ENCODE data around the gene LIN7C.

The LIN7C gene

DNA sequence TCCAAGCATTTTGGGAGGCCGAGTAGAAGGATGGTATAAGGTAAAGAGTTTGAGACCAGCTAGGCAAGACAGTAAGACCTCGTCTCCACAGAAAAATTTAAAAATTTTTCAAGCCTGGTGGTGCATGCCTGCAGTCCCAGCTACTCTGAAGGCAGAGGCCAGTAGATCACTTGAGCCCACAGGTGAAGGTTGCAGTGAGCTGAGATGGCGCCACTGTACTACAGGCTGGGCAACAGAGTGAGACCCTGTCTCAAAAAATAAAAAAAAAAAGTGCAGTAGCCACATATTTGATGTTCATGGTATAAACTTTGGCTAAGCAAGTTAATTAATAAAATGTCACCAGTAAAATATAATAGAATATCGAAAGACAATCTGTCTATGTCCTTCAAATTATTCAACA, 60.9 kb downstream of the LIN7C start:
- H3K9ac ChIP-seq (ENCODE audit: low read depth, low read length), result peak overlapping the region; percentile 11; the same call in 1 of the 2 replicates
- no peaks in the 10 kb centered on the region for H3K27me3 ChIP-seq (ENCODE audit: control insufficient read depth, insufficient read depth, low read length)
- peaks cover 9% of the 10 kb centered on the region for H3K36me3 ChIP-seq (ENCODE audit: control insufficient read depth, insufficient read depth, low read length)
- no peaks in the 10 kb centered on the region for H3K9me3 ChIP-seq (ENCODE audit: control insufficient read depth, insufficient read depth, low read length)
- peak overlapping the region; percentile 96 for H3K27ac ChIP-seq (ENCODE audit: low read depth, low read length)
- H3K4me1 ChIP-seq (ENCODE audit: control insufficient read depth, insufficient read depth, low read length), result peaks cover 64% of the 10 kb centered on the region
- H3K4me3 ChIP-seq (ENCODE audit: low read depth, low read length), result peak overlapping the region; percentile 42

DNA sequence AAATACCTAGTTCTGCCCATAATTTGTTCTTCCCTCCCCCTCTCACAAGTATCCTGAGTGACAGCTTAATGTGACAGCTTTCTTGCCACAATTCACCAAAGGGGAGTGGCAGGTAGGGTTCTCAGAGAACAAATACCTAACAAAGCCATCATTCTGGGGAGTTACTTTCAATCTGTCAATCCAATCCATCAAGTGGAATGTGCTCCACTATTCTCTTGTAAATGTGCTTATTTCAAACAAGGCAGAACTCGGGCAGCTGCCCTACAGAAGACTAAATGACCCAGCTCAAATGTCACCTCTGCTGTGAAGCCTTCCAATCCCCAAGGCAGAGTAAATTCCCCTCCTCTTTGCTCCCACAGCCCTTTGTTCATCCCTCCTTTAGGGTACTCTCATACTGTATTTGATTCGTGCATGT, 61.8 kb downstream of the LIN7C start:
- Histone ChIP-seq H3K4me3 (ENCODE audit: low read depth, low read length) (peak overlapping the region; percentile 45), H3K9me3 (ENCODE audit: control insufficient read depth, insufficient read depth, low read length) (no peaks in the 10 kb centered on the region), H3K27me3 (ENCODE audit: control insufficient read depth, insufficient read depth, low read length) (no peaks in the 10 kb centered on the region), H3K27ac (ENCODE audit: low read depth, low read length) (peak overlapping the region; percentile 96), H3K36me3 (ENCODE audit: control insufficient read depth, insufficient read depth, low read length) (peaks cover 9% of the 10 kb centered on the region), H3K9ac (ENCODE audit: low read depth, low read length) (peak overlapping the region; percentile 11; the same call in 1 of the 2 replicates), H3K4me1 (ENCODE audit: control insufficient read depth, insufficient read depth, low read length) (peaks cover 66% of the 10 kb centered on the region)
